SK-N-SH (cell line): ENCODE results near the gene AXIN1. TPM values are rescaled to one million over a fixed set of nuclear protein-coding genes. Genes with fewer than 3 reads are reported as not detected.

Source experiments
- CTCF ChIA-PET: fragments of 300-600, 350-600 bp; formaldehyde crosslinking; extraction: SDS; loops from one replicate; lab custom pipeline; 2021; lab: Yijun Ruan, JAX
- POLR2A ChIA-PET: fragments of 350-600 bp; sonication (Branson Sonifier 250); formaldehyde crosslinking; extraction: SDS; loops from one replicate; lab custom pipeline; 2020; ENCODE audit warnings: antibody characterized with exemption, inconsistent platforms; lab: Yijun Ruan, JAX
- DNase-seq: peaks from one replicate; pipeline ENCODE4 v3.0.0; 2012
- H2AFZ ChIP-seq: fragments of 200-600 bp; sonication (generic); 2 replicates; pipeline ENCODE4 v1.8.1; 2016; ENCODE audit warnings: antibody characterized with exemption, mild to moderate bottlenecking, low read depth
- H3F3A ChIP-seq: fragments of 200-600 bp; sonication (generic); replicated peaks from 2 replicates; pipeline ENCODE3; 2016; ENCODE audit warnings: antibody characterized with exemption, mild to moderate bottlenecking; ENCODE audit not compliant: insufficient read depth
- H3K27ac ChIP-seq, 2 experiments: fragments of 200-500 bp in 1 of 2; fragments of 200-600 bp in 1 of 2; sonication (Bioruptor generic) in 1 of 2; sonication (generic), shearing (Covaris generic) in 1 of 2; 2 replicates each; pipeline versions ENCODE4 v1.5.1 to v1.6.1; 2014 to 2016; ENCODE audit warnings: low read depth in 2 of 2, inconsistent platforms in 1 of 2, low read length in 1 of 2, mild to moderate bottlenecking in 1 of 2, mixed read lengths in 1 of 2
- H3K27me3 ChIP-seq: fragments of 200-600 bp; sonication (generic), shearing (Covaris generic); 2 replicates; pipeline ENCODE4 v1.6.1; 2016; ENCODE audit warnings: mixed run types; ENCODE audit not compliant: insufficient read depth
- H3K36me3 ChIP-seq, 2 experiments: fragments of 200-500 bp in 1 of 2; fragments of 200-600 bp in 1 of 2; sonication (Bioruptor generic) in 1 of 2; sonication (generic) in 1 of 2; replicated peaks in 1 of 2; 2 replicates each; pipeline versions ENCODE3 to v1.5.1; 2014 to 2016; ENCODE audit warnings: low read length in 1 of 2, mild to moderate bottlenecking in 1 of 2; ENCODE audit not compliant: insufficient read depth in 2 of 2, control insufficient read depth in 1 of 2
- H3K4me1 ChIP-seq, 2 experiments: fragments of 200-500 bp in 1 of 2; fragments of 200-600 bp in 1 of 2; sonication (Bioruptor generic) in 1 of 2; sonication (generic), shearing (Covaris generic) in 1 of 2; 2 replicates each; pipeline versions ENCODE4 v1.5.1 to v1.6.1; 2014 to 2016; ENCODE audit warnings: low read depth in 1 of 2, low read length in 1 of 2, mixed run types in 1 of 2; ENCODE audit not compliant: insufficient read depth in 2 of 2, control insufficient read depth in 1 of 2
- H3K4me2 ChIP-seq: fragments of 200-600 bp; sonication (generic), shearing (Covaris generic); 2 replicates; pipeline ENCODE4 v1.6.1; 2017; ENCODE audit warnings: mixed run types
- H3K4me3 ChIP-seq, 2 experiments: fragments of 200-500 bp in 1 of 2; fragments of 200-600 bp in 1 of 2; sonication (Bioruptor generic) in 1 of 2; sonication (generic), shearing (Covaris generic) in 1 of 2; 2 replicates each; pipeline versions ENCODE4 v1.5.1 to v1.8.1; 2014 to 2016; ENCODE audit warnings: low read depth in 2 of 2, inconsistent platforms in 1 of 2, low read length in 1 of 2, mild to moderate bottlenecking in 1 of 2, mixed read lengths in 1 of 2, moderate library complexity in 1 of 2
- H3K79me2 ChIP-seq: fragments of 200-600 bp; sonication (generic); 2 replicates; pipeline ENCODE4 v1.8.1; 2017; ENCODE audit warnings: mild to moderate bottlenecking; ENCODE audit not compliant: insufficient read depth
- H3K9ac ChIP-seq: fragments of 200-600 bp; sonication (generic); 2 replicates; pipeline ENCODE4 v1.6.1; 2017; ENCODE audit warnings: mixed run types
- H3K9me2 ChIP-seq: fragments of 200-600 bp; sonication (generic); 2 replicates; pipeline ENCODE4 v1.6.1; 2017; ENCODE audit warnings: mixed run types
- H3K9me3 ChIP-seq: fragments of 200-600 bp; sonication (generic); 2 replicates; pipeline ENCODE4 v1.6.1; 2017; ENCODE audit warnings: mixed run types, mild to moderate bottlenecking, moderate library complexity
- H4K20me1 ChIP-seq: fragments of 200-600 bp; sonication (generic); 2 replicates; pipeline ENCODE4 v1.6.1; 2017; ENCODE audit warnings: mild to moderate bottlenecking, mixed run types; ENCODE audit not compliant: insufficient read depth
- FOXJ3 ChIP-seq: sonication (generic); formaldehyde crosslinking; IDR thresholded peaks from 2 replicates; pipeline ENCODE4 v1.5.1; 2020; ENCODE audit warnings: mild to moderate bottlenecking, missing genetic modification reagents
- GABPA ChIP-seq: IDR thresholded peaks from 2 replicates; pipeline ENCODE4 v1.4.0; 2012; ENCODE audit warnings: low read depth, mild to moderate bottlenecking
- GATA2 ChIP-seq: sonication (generic); formaldehyde crosslinking; IDR thresholded peaks from 2 replicates; pipeline ENCODE4 v1.5.0; 2020; ENCODE audit warnings: mild to moderate bottlenecking, missing genetic modification reagents
- JUND ChIP-seq: IDR thresholded peaks from 2 replicates; pipeline ENCODE4 v1.4.0; 2012
- MEF2A ChIP-seq: IDR thresholded peaks from 2 replicates; pipeline ENCODE4 v1.4.0; 2012; ENCODE audit warnings: low read depth, borderline replicate concordance
- MXI1 ChIP-seq: IDR thresholded peaks from 2 replicates; pipeline ENCODE4 v1.6.1; 2012; ENCODE audit warnings: mild to moderate bottlenecking, low read depth, low read length, improper control_type of control experiment
- NFIC ChIP-seq: IDR thresholded peaks from 2 replicates; pipeline ENCODE4 v1.4.0; 2012; ENCODE audit warnings: borderline replicate concordance
- NRF1 ChIP-seq: IDR thresholded peaks from 2 replicates; pipeline ENCODE4 v1.6.1; 2012; ENCODE audit warnings: low read depth, mild to moderate bottlenecking, low read length
- POLR2AphosphoS5 ChIP-seq: IDR thresholded peaks from 2 replicates; pipeline ENCODE4 v1.6.1; 2012; ENCODE audit warnings: low read depth, low read length
- TCF12 ChIP-seq: IDR thresholded peaks from 2 replicates; pipeline ENCODE4 v1.4.0; 2012
- TEAD4 ChIP-seq: IDR thresholded peaks from 2 replicates; pipeline ENCODE4 v1.4.0; 2012; ENCODE audit warnings: mild to moderate bottlenecking, borderline replicate concordance; ENCODE audit not compliant: insufficient read depth
- WGBS: methylation state at CpG from one replicate; pipeline ENCODE4 v1.1.6; 2017; ENCODE audit warnings: low lambda C conversion rate; 5-methylcytosine and 5-hydroxymethylcytosine counted together
- polyA plus RNA-seq, 3 experiments: library from polyadenylated mRNA; depleted of rRNA; stranded (reverse); fragments of >200 nt; gene quantifications; 2 replicates each; pipeline ENCODE4 v1.2.3, GENCODE V29; 2012
- TF ChIP-seq, protein P1 (sequence below): IDR thresholded peaks from 2 replicates; pipeline ENCODE4; 2012
- TF ChIP-seq, protein P2 (sequence below): fragments of 150-350 bp; IDR thresholded peaks from 2 replicates; pipeline ENCODE4 v1.6.1; 2017; ENCODE audit warnings: antibody characterized with exemption, low read length, low read depth, borderline replicate concordance
- TF ChIP-seq, protein P3 (sequence below): IDR thresholded peaks from 2 replicates; pipeline ENCODE4 v1.4.0; 2012; ENCODE audit warnings: low read depth
- TF ChIP-seq, protein P4 (sequence below): IDR thresholded peaks from 2 replicates; pipeline ENCODE4 v1.4.0; 2012; ENCODE audit warnings: low read depth, borderline replicate concordance
- TF ChIP-seq, protein P5 (sequence below): IDR thresholded peaks from 2 replicates; pipeline ENCODE4 v1.6.1; 2012; ENCODE audit warnings: mild to moderate bottlenecking, low read depth, low read length, moderate library complexity

Gene AXIN1
- polyA plus RNA-seq, 1 of the 3 experiments (the other 2 are of a cell fraction) = 19.9 TPM

DNA sequence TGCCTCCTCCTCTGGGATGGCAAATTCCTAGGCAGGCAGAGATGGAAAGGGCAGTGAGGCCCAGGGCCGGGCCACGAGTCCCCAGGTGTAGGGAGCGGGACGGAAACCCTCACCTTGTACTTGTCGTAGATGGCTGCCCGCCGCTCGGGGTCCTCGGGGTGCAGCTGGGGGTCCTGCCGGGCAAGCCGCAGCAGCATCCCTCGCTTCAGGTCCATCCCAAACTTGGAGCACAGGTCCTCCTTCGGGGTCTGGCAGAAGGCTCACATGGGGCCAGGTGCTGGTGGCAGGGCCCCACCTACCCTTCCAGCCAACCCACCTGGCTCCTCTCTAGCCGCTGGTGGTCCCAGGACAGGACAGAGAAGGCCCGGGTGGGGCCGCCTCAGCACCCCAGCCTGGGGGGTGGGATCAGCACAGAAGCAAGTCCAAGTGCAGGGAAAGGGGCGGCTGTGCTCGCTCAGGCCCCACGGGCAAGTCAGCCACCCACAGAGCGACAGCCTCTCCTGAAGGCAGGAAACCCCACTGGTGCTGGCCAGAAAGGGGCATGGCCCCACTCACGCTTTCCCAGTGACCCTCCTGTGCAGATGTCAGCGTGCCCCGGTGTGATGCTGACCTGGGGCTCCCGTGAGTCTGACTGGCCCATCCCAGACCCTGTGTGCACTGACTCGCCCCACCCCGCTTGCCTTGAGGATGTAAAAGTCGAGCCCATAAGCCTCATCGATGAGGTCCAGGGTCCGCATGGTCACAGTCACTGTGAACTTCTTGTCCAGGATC is 16.1 kb upstream of the AXIN1 start:
- Histone ChIP-seq H3K4me3 (no peak overlapping the region), H3F3A (peaks cover 12% of the 10 kb centered on the region)
- WGBS = 88% methylated on average over 17 of the region's 29 CpGs

DNA sequence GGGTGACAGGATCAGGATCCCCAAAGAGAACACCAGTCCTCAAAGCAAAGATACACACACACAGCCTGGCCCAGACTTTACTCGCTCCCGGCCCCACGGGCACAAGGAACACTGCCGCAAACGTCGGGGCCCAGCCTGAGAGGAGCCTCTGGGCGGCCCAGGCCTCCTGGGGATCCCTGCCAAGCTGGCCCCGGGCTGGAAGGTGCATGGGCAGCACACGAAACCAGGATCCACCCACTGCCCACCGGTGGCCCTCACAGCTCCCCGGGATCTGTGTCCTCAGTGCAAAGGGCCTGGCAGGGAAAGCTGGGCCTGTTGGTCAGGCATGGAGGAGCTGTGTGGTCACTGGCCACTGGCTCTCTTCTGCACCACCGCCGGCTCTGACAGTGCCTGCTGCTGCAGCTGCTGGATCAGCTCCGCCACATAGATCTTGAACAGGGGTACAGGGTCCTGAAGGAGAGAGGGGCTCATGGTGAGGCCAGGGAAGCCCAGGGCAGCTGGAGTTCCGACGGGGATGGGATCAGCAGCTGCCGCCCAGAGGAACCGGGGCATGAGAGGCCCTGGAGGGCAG is 14.9 kb upstream of the AXIN1 start:
- Histone ChIP-seq H3K9me3 (no peaks in the 10 kb centered on the region), H3K9ac (no peak overlapping the region), H3K27me3 (no peaks in the 10 kb centered on the region), H3F3A (peaks cover 12% of the 10 kb centered on the region), H2AFZ (no peak overlapping the region), H3K9me2 (no peaks in the 10 kb centered on the region), H3K27ac (no peak overlapping the region), H4K20me1 (no peaks in the 10 kb centered on the region), H3K79me2 (no peaks in the 10 kb centered on the region; the same call in 1 of the 2 replicates), H3K4me1 (peaks cover 8 to 33% of the 10 kb centered on the region in 2 experiments; a peak in 2 of 4 replicates), H3K4me2 (no peak overlapping the region), H3K4me3 (no peak overlapping the region), H3K36me3 (peaks cover 2 to 32% of the 10 kb centered on the region in 2 experiments)
- DNase-seq = no peak
- ChIA-PET CTCF (interaction anchor here (0.8 to 1.6 kb wide), 2 partner anchors 9 to 302 kb away, joined by 3 to 4 read pairs; no protein-coding TSS in a partner anchor), POLR2A (no interaction called here)
- 95% methylated on average over 7 of the region's 18 CpGs for WGBS
- TF ChIP-seq TCF12 (no peak), TEAD4 (no peak), JUND (no peak), NRF1 (no peak), MEF2A (no peak), GATA2 (CRISPR knock-in tag) (no peak), NFIC (no peak), MXI1 (no peak), GABPA (no peak), POLR2AphosphoS5 (no peak), FOXJ3 (no peak)
- TF ChIP-seq, protein P1, sequence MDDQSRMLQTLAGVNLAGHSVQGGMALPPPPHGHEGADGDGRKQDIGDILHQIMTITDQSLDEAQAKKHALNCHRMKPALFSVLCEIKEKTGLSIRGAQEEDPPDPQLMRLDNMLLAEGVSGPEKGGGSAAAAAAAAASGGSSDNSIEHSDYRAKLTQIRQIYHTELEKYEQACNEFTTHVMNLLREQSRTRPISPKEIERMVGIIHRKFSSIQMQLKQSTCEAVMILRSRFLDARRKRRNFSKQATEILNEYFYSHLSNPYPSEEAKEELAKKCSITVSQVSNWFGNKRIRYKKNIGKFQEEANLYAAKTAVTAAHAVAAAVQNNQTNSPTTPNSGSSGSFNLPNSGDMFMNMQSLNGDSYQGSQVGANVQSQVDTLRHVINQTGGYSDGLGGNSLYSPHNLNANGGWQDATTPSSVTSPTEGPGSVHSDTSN = no peak
- TF ChIP-seq, protein P2, sequence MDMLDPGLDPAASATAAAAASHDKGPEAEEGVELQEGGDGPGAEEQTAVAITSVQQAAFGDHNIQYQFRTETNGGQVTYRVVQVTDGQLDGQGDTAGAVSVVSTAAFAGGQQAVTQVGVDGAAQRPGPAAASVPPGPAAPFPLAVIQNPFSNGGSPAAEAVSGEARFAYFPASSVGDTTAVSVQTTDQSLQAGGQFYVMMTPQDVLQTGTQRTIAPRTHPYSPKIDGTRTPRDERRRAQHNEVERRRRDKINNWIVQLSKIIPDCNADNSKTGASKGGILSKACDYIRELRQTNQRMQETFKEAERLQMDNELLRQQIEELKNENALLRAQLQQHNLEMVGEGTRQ = no peak
- TF ChIP-seq, protein P3, sequence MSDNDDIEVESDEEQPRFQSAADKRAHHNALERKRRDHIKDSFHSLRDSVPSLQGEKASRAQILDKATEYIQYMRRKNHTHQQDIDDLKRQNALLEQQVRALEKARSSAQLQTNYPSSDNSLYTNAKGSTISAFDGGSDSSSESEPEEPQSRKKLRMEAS = no peak
- TF ChIP-seq, protein P4, sequence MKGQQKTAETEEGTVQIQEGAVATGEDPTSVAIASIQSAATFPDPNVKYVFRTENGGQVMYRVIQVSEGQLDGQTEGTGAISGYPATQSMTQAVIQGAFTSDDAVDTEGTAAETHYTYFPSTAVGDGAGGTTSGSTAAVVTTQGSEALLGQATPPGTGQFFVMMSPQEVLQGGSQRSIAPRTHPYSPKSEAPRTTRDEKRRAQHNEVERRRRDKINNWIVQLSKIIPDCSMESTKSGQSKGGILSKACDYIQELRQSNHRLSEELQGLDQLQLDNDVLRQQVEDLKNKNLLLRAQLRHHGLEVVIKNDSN = no peak

More for the DNA sequence above, 16.1 kb upstream of the AXIN1 start:
- Histone ChIP-seq H3K9ac (no peak overlapping the region), H3K4me2 (peak overlapping the region; percentile 89; the same call in 1 of the 2 replicates), H3K27ac (no peak overlapping the region), H3K9me2 (no peaks in the 10 kb centered on the region), H3K79me2 (no peaks in the 10 kb centered on the region; the same call in 1 of the 2 replicates), H3K27me3 (no peaks in the 10 kb centered on the region), H3K9me3 (no peaks in the 10 kb centered on the region), H2AFZ (no peak overlapping the region), H3K36me3 (peaks cover 2 to 39% of the 10 kb centered on the region in 2 experiments), H3K4me1 (peaks cover 8 to 29% of the 10 kb centered on the region in 2 experiments; a peak in 2 of 4 replicates), H4K20me1 (no peaks in the 10 kb centered on the region)
- POLR2A ChIA-PET = no interaction called here
- no peak for DNase-seq
- CTCF ChIA-PET = interaction anchor here (0.6 to 1.3 kb wide), 3 partner anchors 13 to 262 kb away, joined by 3 read pairs; no protein-coding TSS in a partner anchor
- no peak for TF ChIP-seq POLR2AphosphoS5
- TF ChIP-seq, protein P5, sequence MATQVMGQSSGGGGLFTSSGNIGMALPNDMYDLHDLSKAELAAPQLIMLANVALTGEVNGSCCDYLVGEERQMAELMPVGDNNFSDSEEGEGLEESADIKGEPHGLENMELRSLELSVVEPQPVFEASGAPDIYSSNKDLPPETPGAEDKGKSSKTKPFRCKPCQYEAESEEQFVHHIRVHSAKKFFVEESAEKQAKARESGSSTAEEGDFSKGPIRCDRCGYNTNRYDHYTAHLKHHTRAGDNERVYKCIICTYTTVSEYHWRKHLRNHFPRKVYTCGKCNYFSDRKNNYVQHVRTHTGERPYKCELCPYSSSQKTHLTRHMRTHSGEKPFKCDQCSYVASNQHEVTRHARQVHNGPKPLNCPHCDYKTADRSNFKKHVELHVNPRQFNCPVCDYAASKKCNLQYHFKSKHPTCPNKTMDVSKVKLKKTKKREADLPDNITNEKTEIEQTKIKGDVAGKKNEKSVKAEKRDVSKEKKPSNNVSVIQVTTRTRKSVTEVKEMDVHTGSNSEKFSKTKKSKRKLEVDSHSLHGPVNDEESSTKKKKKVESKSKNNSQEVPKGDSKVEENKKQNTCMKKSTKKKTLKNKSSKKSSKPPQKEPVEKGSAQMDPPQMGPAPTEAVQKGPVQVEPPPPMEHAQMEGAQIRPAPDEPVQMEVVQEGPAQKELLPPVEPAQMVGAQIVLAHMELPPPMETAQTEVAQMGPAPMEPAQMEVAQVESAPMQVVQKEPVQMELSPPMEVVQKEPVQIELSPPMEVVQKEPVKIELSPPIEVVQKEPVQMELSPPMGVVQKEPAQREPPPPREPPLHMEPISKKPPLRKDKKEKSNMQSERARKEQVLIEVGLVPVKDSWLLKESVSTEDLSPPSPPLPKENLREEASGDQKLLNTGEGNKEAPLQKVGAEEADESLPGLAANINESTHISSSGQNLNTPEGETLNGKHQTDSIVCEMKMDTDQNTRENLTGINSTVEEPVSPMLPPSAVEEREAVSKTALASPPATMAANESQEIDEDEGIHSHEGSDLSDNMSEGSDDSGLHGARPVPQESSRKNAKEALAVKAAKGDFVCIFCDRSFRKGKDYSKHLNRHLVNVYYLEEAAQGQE = no peak
